ENCODE data around the gene PSD.

PSD gene

GRCh38 chr10:102438374-102438773, 19.8 kb upstream of the PSD start:
- no peak for DNase-seq (ENCODE audit: low spot score)

- no peak for DNase-seq (ENCODE audit: low spot score)
Measured at GRCh38 chr10:102437515-102437914, 18.9 kb upstream of the PSD start.

GRCh38 chr10:102436312-102436711, 17.7 kb upstream of the PSD start:
- DNase-seq (ENCODE audit: low spot score), result no peak

DNA sequence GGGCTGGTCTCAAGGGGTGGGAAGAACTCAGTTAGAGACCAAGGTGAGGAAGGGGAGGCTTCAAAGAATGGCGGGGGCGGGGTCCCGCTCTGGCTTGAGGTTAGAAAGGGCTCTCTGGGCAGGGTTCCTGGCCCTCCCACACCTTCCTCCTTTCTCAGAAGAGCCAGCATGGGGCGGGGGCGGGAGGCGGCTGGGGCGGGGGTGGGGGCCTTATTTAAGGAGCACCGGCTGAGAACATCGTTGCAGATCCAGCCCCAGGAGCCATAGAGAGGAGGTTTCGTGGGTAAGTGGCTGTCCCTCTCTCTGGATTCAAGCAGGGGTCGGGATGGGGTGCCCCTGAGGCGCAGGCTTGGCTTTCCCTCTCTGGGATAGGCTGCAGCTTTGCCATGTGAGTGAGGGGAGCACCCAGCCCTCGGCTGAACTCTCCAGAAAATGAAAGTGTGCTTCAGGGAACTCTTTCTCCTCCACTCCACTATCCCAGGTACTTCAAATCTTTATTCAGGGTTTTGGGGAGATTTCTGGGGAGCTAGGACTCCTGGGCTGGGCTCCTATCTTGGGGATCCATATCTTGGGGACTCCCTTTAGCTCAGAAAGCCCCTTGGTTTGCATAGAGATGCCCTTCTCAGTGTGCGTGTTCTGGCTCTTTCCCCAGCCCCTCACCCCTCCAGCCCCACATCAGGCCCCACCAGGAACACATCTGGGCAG, 17.1 kb upstream of the PSD start:
- DNase-seq (ENCODE audit: low spot score), result no peak

DNA sequence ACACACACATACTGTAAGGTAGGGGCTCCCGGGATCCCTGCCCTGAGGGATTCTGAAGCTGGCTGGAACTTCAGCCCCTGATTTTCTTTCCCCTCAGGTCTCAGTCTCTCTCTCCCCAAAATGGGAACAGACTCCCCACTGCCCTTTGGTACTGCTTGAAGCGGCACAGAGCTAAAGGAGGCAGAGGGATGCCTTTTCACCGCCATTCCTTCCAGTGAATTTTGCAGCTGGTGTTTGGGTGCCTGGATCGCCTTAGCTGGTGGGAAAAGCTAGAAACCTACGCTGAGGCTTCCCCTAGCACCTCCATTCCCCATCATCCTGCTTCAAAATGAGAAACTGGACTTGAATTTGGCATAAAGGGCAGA, 16.5 kb upstream of the PSD start:
- no peak for DNase-seq (ENCODE audit: low spot score)

DNA sequence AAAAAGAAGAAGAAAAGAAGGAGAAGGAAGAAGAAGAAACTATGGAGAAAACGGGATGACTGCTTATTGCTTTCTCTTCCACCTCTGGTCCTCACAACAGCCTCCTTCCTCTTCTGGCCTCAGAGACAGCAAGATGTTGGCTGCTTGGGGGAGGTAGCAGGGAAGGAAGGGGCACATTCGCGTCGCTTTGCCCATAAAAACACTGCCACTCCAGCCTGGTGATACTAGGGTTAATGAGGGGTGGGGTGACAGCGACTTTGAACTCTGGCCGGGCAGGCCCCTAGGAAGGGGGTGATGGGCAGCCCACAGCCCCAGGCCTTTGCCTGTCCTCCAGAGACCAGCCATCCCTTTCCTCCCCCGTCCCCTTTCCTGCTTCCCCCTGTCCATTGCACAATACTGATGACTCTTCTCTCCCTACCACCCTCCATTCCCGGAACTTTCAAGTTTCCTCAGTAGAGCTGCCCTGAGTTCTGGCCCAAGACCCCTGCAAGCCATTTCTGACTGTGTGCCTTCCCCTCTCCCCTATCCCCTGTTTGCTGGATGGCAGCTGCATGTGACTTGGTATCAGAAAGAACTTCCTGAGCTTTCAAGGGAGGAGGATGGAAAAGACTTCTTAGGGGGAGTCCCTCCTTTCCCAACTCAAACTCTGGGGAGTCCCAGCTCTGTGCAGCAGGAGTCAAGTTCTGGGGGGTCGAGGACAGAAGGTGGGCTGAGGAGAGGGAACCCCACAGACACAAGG, 16.0 kb upstream of the PSD start:
- peak; percentile 21 for DNase-seq (ENCODE audit: low spot score)

DNA sequence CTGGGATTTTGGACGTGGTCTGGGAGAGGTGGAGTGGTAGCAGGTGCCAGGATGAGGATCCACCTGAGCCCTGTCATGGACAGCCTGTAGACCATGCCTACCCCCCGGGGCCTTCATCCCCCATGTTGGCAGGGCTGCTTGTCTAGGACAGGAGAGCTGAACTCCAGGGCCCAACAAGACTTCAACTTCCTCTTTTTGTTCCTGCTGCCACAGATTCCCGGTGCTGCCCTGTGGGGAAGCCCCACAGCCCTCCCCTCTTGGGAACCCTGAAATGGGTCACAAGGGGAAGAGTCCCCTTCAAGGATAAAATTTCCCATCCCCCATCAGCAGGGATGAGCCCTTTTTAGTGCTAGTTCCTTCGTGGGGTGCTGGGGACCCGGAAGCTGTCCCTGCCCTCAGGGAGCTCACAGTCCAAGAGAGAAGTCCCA, 15.0 kb upstream of the PSD start:
- no peak for DNase-seq (ENCODE audit: low spot score)

DNA sequence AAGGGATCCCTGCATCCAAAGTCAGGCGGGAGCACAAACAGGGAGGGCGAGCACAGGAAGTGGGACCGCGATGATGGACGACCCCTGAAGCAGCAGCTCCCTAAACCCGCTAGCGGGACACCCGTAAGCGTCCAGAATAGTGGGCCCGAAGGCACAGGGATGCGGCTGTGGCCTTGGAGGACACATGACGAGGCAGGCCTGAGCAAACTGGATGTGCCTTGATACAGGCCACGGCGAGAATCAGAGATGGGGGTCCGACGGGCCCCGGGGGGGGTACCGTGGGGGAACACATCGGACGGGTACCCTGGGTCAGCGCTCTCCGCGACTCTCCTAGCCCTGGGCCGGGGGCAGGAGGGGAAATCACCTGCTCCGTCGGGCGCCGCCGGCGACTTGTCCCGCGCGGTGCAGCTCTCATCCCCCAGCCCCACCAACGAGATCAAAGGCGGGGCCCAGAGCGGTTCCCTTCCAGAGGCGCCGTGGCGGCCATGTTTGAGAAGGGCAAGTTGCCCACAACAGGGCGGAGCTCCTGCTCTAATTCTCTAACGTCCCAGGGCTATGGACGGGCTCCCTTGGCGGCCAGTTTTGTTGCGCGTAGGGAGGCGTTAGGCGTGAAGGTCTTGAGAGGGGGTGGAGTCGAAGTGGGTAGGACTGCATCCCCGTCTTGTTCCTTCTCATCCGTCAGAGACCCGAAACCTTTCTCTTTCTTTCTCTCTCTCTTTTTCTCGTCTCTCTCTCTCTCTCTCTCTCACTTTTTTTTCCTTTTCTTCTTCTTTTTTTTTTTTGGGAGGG, 13.8 kb upstream of the PSD start, which contains the start of gene CUEDC2:
CUEDC2 (minus strand) TSS at position 413 of the 789 bp plus-strand sequence. CDS start 7,386 bp downstream, outside the sequence.
- DNase-seq (ENCODE audit: low spot score), result peak; percentile 96

- DNase-seq (ENCODE audit: low spot score), result peak; percentile 36
Measured at GRCh38 chr10:102431452-102432124, 13.0 kb upstream of the PSD start.

- no peak for DNase-seq (ENCODE audit: low spot score)
Measured at GRCh38 chr10:102429468-102429867, 10.9 kb upstream of the PSD start.

DNA sequence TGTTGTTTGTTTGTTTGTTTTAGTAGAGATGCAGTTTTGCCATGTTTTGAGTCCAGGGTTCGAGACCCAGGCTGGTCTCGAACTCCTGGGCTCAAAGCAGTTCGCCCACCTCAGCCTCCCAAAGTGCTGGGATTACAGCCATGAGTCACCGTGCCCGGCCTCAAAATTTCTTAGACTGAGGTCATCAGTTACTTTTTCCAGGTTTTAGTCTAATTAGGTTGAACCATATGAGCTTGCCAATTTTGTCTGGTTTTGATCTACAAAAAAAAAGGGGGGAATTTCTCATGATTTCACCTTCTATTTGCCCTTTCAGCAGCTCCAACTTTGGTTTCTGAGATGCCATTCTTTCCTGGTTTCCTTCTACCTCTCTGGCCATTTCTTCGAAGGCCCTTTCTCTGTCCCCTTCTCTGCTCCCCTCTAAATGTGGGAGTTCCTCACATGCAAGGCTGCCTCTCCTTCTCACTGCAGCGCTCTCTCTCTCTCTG, 8.3 kb upstream of the PSD start:
- DNase-seq (ENCODE audit: low spot score), result no peak

GRCh38 chr10:102425444-102425843, 6.9 kb upstream of the PSD start:
- DNase-seq (ENCODE audit: low spot score), result no peak

DNA sequence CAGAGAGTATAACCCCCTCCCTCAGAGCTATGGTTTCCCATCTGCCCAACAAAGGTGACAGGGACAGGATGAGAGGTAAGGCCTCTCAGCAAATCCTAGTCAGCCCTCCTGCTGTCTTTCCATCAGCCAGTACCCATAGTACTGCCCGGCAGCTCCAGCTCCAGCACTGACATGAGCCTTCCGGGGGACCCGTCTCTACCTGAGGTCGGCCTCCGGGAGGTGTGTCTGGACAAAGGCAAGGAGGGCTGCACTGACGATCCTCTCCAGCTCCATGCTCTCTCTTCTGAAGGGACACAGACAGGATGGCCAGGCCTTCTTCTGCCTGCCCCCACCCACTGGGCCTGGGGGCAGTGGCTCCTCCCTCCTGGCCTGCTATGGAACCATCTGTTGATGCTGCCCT, 6.3 kb upstream of the PSD start:
- DNase-seq (ENCODE audit: low spot score), result no peak

- no peak for DNase-seq (ENCODE audit: low spot score)
Measured at GRCh38 chr10:102424145-102424544, 5.6 kb upstream of the PSD start.

DNA sequence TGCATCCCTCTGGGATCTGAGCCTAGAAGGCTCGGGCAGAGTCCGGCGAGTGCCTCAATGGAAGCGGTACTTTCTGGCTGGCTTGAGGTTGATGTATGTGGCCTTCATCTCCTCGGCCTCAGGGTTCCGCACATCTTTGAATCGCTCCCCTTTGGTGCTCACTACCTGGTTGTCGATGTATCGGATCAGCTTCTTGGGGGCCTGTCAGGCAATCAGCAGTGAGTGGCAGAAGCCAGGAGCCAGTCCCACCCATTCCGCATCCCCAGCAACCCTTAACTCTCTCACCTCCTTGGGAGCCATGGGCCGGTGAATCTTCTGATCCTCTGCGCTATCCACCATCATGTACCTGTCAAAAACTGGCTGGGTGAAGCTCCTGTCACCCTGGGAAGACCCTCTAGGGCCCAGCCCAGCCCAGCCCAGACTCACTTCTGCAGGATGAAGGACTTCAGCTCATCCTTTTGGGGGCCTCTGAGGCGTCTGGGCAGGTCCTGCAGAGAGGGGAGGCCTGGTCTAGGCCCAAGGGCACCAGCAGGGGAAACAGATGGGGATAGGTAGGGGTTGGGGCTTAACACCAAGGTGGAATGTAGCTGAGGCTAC, 4.9 kb upstream of the PSD start:
- no peak for DNase-seq (ENCODE audit: low spot score)

DNA sequence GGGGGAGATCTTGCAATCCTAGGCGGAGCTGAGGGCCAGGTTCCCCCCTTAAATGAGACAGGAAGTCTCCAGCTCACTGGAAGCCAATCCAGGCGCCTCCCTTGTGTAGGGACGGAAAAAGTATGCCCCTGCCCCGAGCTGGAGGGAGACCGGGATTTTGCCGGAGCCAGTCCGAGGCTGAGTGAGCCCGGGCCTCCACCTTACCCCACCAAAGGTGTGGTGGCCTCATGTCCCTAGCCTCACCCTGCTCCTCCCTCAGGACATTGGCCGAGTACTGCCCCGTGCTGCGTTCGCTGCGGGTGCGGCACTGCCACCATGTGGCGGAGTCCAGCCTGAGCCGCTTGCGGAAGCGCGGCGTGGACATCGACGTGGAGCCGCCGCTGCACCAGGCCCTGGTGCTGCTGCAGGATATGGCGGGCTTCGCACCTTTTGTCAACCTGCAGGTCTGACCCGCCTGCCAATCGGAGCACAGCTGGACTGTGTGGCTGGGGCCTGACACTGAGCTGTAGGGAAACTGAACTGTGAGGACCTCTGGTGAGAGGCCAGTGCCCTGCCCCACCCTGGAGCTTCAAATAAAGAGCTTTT, 4.1 kb upstream of the PSD start:
- peak; percentile 87 for DNase-seq (ENCODE audit: low spot score)

GRCh38 chr10:102421757-102422512, 3.4 kb upstream of the PSD start:
- peak; percentile 60 for DNase-seq (ENCODE audit: low spot score)

GRCh38 chr10:102421507-102421756, 2.8 kb upstream of the PSD start:
- DNase-seq (ENCODE audit: low spot score), result no peak

- peak; percentile 96 for DNase-seq (ENCODE audit: low spot score)
Measured at GRCh38 chr10:102420714-102421506, 2.3 kb upstream of the PSD start, which contains the start of gene FBXL15. FBXL15 (plus strand) TSS chr10:102420836; CDS start chr10:102421130, 294 bp downstream.

- DNase-seq (ENCODE audit: low spot score), result no peak
Measured at GRCh38 chr10:102420181-102420713, 1.7 kb upstream of the PSD start.
